Measurements from ENCODE around the gene SMAD6. TPM values are rescaled to one million over a fixed set of nuclear protein-coding genes. Genes with fewer than 3 reads are reported as not detected.
A peak's percentile ranks its signal among the peaks of the same experiment; 100 is the strongest.
"Not testable (repeated sequence)": the region's sequence is repeated elsewhere in the genome, so short reads cannot be mapped to it uniquely, and the experiment has no call there.

The SMAD6 gene
- total and polyA plus RNA-seq, 9 donors, result 3.8 to 20.3 (median 13.9) TPM

- peaks cover 29% of the 10 kb centered on the region for H3K4me1 ChIP-seq (ENCODE audit: insufficient read depth)
- H3K36me3 ChIP-seq, result no peaks in the 10 kb centered on the region
- DNase-seq, result peak in 2 of 5 donors; percentile 10 to 40
- intact Hi-C loops (cut with DNase I), result no loop called here
- 19 to 23% (median 20%) methylated on average over 6 of the region's 6 CpGs for WGBS, 3 donors
- H3K4me3 ChIP-seq, result no peak overlapping the region
- no peak overlapping the region for H3K27ac ChIP-seq
- H3K27me3 ChIP-seq, result no peaks in the 10 kb centered on the region
- H3K9me3 ChIP-seq, result no peaks in the 10 kb centered on the region
- no peak for TF ChIP-seq CTCF (IDR thresholded peaks at IDR 0.05)
- no peak for TF ChIP-seq POLR2A (IDR thresholded peaks at IDR 0.05)
- TF ChIP-seq EP300 (IDR thresholded peaks at IDR 0.05), result no peak
Observed at GRCh38 chr15:66756295-66756694, 54.3 kb downstream of the SMAD6 start.

GRCh38 chr15:66757030-66757429 is 55.0 kb downstream of the SMAD6 start:
- DNase-seq, result peak in 2 of 5 donors; percentile 11 to 32
- Histone ChIP-seq H3K4me1 (ENCODE audit: insufficient read depth) (peaks cover 31% of the 10 kb centered on the region), H3K27me3 (no peaks in the 10 kb centered on the region), H3K27ac (no peak overlapping the region), H3K4me3 (no peak overlapping the region), H3K9me3 (no peaks in the 10 kb centered on the region), H3K36me3 (no peaks in the 10 kb centered on the region)
- TF ChIP-seq CTCF (IDR thresholded peaks at IDR 0.05) (no peak), POLR2A (IDR thresholded peaks at IDR 0.05) (no peak), EP300 (IDR thresholded peaks at IDR 0.05) (no peak)
- intact Hi-C loops (cut with DNase I), result no loop called here
- 85 to 92% (median 91%) methylated on average over 12 of the region's 12 CpGs for WGBS, 3 donors

GRCh38 chr15:66757521-66757920 is 55.5 kb downstream of the SMAD6 start:
- WGBS, 3 donors, result 90 to 96% (median 93%) methylated on average over 10 to 11 of the region's 11 CpGs
- Histone ChIP-seq H3K36me3 (no peaks in the 10 kb centered on the region), H3K27me3 (no peaks in the 10 kb centered on the region), H3K4me3 (no peak overlapping the region), H3K4me1 (ENCODE audit: insufficient read depth) (peaks cover 34% of the 10 kb centered on the region), H3K27ac (no peak overlapping the region), H3K9me3 (no peaks in the 10 kb centered on the region)
- DNase-seq, result peak in 2 of 5 donors; percentile 28 to 37
- intact Hi-C loops (cut with DNase I), result no loop called here
- no peak for TF ChIP-seq EP300 (IDR thresholded peaks at IDR 0.05)
- TF ChIP-seq POLR2A (IDR thresholded peaks at IDR 0.05), result no peak
- no peak for TF ChIP-seq CTCF (IDR thresholded peaks at IDR 0.05)

GRCh38 chr15:66758217-66758616 is 56.2 kb downstream of the SMAD6 start:
- WGBS, 3 donors, result 83 to 89% (median 88%) methylated on average over 6 of the region's 6 CpGs
- intact Hi-C loops (cut with DNase I); H3K36me3 ChIP-seq; H3K27ac ChIP-seq; H3K9me3 ChIP-seq; H3K4me3 ChIP-seq; H3K27me3 ChIP-seq: not testable (repeated sequence)
- peaks cover 39% of the 10 kb centered on the region for H3K4me1 ChIP-seq (ENCODE audit: insufficient read depth)
- peak in 2 of 5 donors; percentile 10 to 16 for DNase-seq

- peaks cover 43% of the 10 kb centered on the region for H3K4me1 ChIP-seq (ENCODE audit: insufficient read depth)
- no peaks in the 10 kb centered on the region for H3K27me3 ChIP-seq
- WGBS, 3 donors, result 48 to 72% (median 62%) methylated on average over 3 of the region's 3 CpGs
- TF ChIP-seq EP300 (IDR thresholded peaks at IDR 0.05) (no peak), CTCF (IDR thresholded peaks at IDR 0.05) (no peak), POLR2A (IDR thresholded peaks at IDR 0.05) (no peak)
- no peak for DNase-seq
- no peak overlapping the region for H3K27ac ChIP-seq
- no peak overlapping the region for H3K4me3 ChIP-seq
- intact Hi-C loops (cut with DNase I), result no loop called here
- H3K9me3 ChIP-seq, result no peaks in the 10 kb centered on the region
- H3K36me3 ChIP-seq, result no peaks in the 10 kb centered on the region
Observed at GRCh38 chr15:66758844-66759243, 56.8 kb downstream of the SMAD6 start.
